ENCODE data around the gene QRICH1. TPM values are rescaled to one million over a fixed set of nuclear protein-coding genes. Genes with fewer than 3 reads are reported as not detected.

The QRICH1 gene
- total RNA-seq, 1 experiment from 2014 or later: 57.3 TPM

- no peaks in the 10 kb centered on the region for H3K27me3 ChIP-seq (replicated peaks; ENCODE audit: insufficient read depth, low read depth, low read length, poor library complexity)
- DNase-seq (ENCODE audit: low spot score): peak; percentile 87
- H3K27ac ChIP-seq (ENCODE audit: low read depth, low read length, poor library complexity, severe bottlenecking): peak overlapping the region; percentile 97
- BruUV-seq (replicated peaks): no TSS peak
- H3K4me1 ChIP-seq (ENCODE audit: insufficient read depth, low read length, poor library complexity, severe bottlenecking): no peaks in the 10 kb centered on the region
- H3K9me3 ChIP-seq (ENCODE audit: low read depth, low read length, poor library complexity, severe bottlenecking): no peaks in the 10 kb centered on the region
- H3K36me3 ChIP-seq (ENCODE audit: insufficient read depth, low read length, poor library complexity, severe bottlenecking): no peaks in the 10 kb centered on the region
- ChIA-PET CTCF (interaction anchor here (0.6 to 1.9 kb wide), 5 partner anchors 13 to 607 kb away, joined by 3 to 14 read pairs (median 4); partner anchors contain the start of genes NDUFAF3 and P4HTM), POLR2A (ENCODE audit: low non-redundant PET) (interaction anchor here (1.1 kb wide), 1 partner anchor 20 kb away, joined by 13 read pairs; no protein-coding TSS in a partner anchor)
- peak overlapping the region; percentile 74 for H3K4me3 ChIP-seq (ENCODE audit: low read depth, low read length, poor library complexity, severe bottlenecking)
- TF ChIP-seq, protein P1, sequence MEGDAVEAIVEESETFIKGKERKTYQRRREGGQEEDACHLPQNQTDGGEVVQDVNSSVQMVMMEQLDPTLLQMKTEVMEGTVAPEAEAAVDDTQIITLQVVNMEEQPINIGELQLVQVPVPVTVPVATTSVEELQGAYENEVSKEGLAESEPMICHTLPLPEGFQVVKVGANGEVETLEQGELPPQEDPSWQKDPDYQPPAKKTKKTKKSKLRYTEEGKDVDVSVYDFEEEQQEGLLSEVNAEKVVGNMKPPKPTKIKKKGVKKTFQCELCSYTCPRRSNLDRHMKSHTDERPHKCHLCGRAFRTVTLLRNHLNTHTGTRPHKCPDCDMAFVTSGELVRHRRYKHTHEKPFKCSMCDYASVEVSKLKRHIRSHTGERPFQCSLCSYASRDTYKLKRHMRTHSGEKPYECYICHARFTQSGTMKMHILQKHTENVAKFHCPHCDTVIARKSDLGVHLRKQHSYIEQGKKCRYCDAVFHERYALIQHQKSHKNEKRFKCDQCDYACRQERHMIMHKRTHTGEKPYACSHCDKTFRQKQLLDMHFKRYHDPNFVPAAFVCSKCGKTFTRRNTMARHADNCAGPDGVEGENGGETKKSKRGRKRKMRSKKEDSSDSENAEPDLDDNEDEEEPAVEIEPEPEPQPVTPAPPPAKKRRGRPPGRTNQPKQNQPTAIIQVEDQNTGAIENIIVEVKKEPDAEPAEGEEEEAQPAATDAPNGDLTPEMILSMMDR (conservative IDR thresholded peaks at IDR 0.05; ENCODE audit: low read depth, low read length): no peak
- no peak for TF ChIP-seq EZH2 (IDR thresholded peaks at IDR 0.05; ENCODE audit: borderline replicate concordance, low read depth, low read length, poor library complexity, severe bottlenecking)
- intact Hi-C loops (cut with micrococcal nuclease; ENCODE audit: unreplicated experiment): no loop called here
Measured at GRCh38 chr3:49007771-49008528, 85.9 kb downstream of the QRICH1 start.

DNA sequence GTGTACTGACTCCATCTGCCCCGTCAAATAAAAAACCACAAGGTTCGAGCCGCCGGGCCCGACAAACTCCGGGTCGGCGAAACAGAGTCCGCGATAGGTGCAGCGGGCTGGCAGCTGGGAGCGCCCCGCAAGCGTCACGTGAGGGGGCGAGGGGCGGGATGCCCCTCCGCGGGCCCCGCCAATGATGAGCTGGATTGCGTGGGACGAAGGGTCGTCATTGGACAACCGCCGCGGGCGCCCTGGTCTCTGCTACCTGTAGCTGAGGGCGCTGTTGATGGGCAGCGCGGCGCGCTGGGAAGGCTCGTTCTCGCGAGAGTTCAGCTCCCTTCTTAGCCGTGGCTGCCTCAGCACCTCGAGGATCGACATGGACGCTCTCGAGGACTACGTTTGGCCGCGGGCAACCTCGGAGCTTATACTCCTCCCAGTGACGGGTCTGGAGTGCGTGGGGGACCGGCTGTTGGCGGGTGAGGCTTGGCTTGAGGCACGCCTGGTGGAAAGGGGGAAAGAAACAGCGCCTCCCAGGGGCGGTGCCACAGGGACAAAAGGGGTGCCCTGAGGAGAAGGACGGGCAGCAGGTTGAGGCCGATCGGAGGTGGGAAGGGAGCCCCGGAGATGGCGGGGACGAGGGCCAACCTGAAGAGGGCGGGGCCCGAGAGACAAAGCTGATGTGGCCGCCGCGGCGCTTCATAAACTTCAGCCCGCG lies 86.7 kb downstream of the QRICH1 start, which contains the start of gene WDR6:
WDR6 (plus strand) TSS at position 324 of the 703 bp plus-strand sequence; CDS start at position 365, 41 bp downstream.
- H3K4me1 ChIP-seq (ENCODE audit: insufficient read depth, low read length, poor library complexity, severe bottlenecking): no peaks in the 10 kb centered on the region
- H3K27me3 ChIP-seq (replicated peaks; ENCODE audit: insufficient read depth, low read depth, low read length, poor library complexity): no peaks in the 10 kb centered on the region
- no TSS peak for BruUV-seq (replicated peaks)
- H3K4me3 ChIP-seq (ENCODE audit: low read depth, low read length, poor library complexity, severe bottlenecking): peak within 1 kb of the TSS; percentile 74
- H3K27ac ChIP-seq (ENCODE audit: low read depth, low read length, poor library complexity, severe bottlenecking): peak within 1 kb of the TSS; percentile 97
- ChIA-PET POLR2A (ENCODE audit: low non-redundant PET) (interaction anchor here (0.7 to 1.1 kb wide), 2 partner anchors 18 to 19 kb away, joined by 5 to 13 read pairs; partner anchors contain the start of gene P4HTM), CTCF (interaction anchor here (0.5 to 1.9 kb wide), 6 partner anchors 14 to 606 kb away, joined by 3 to 14 read pairs (median 4); partner anchors contain the start of genes DAG1, NDUFAF3 and P4HTM)
- TF ChIP-seq EZH2 (IDR thresholded peaks at IDR 0.05; ENCODE audit: borderline replicate concordance, low read depth, low read length, poor library complexity, severe bottlenecking): no peak
- TF ChIP-seq, protein P1 (conservative IDR thresholded peaks at IDR 0.05; ENCODE audit: low read depth, low read length): peak; percentile 46
- H3K36me3 ChIP-seq (ENCODE audit: insufficient read depth, low read length, poor library complexity, severe bottlenecking): no peaks in the 10 kb centered on the region
- peak; percentile 92 for DNase-seq (ENCODE audit: low spot score)
- intact Hi-C loops (cut with micrococcal nuclease; ENCODE audit: unreplicated experiment): no loop called here
- no peaks in the 10 kb centered on the region for H3K9me3 ChIP-seq (ENCODE audit: low read depth, low read length, poor library complexity, severe bottlenecking)

DNA sequence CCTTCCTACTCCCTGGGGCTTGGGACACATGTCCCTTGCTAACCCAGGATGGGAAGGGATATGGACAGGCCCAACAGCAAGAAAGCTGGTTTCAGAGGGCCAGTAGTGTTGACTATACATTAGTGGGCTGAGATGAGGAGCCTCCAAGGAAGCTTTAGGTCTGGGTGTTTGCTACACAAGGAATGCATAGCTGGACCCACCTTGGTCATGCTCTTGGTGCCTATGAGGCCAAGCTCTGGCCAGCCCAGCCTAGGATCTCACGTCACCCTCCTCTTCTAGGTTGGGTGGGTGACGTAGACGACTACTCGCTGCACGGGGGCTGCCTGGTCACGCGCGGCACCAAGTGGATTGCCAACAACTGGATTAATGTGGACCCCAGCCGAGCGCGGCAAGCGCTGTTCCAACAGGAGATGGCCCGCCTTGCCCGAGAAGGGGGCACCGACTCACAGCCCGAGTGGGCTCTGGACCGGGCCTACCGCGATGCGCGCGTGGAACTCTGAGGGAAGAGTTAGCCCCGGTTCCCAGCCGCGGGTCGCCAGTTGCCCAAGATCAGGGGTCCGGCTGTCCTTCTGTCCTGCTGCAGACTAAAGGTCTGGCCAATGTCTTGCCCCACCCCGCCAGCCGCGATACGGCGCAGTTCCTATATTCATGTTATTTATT lies 87.3 kb downstream of the QRICH1 start:
- ChIA-PET POLR2A (ENCODE audit: low non-redundant PET) (interaction anchor here (0.7 to 1.1 kb wide), 2 partner anchors 17 to 19 kb away, joined by 5 to 13 read pairs; partner anchors contain the start of gene P4HTM), CTCF (interaction anchor here (0.5 to 1.9 kb wide), 4 partner anchors 15 to 464 kb away, joined by 4 to 14 read pairs (median 4); partner anchors contain the start of genes DAG1, NDUFAF3 and P4HTM)
- H3K27me3 ChIP-seq (replicated peaks; ENCODE audit: insufficient read depth, low read depth, low read length, poor library complexity): no peaks in the 10 kb centered on the region
- peak overlapping the region; percentile 74 for H3K4me3 ChIP-seq (ENCODE audit: low read depth, low read length, poor library complexity, severe bottlenecking)
- DNase-seq (ENCODE audit: low spot score): no peak
- no peaks in the 10 kb centered on the region for H3K4me1 ChIP-seq (ENCODE audit: insufficient read depth, low read length, poor library complexity, severe bottlenecking)
- no peaks in the 10 kb centered on the region for H3K36me3 ChIP-seq (ENCODE audit: insufficient read depth, low read length, poor library complexity, severe bottlenecking)
- TF ChIP-seq, protein P1 (conservative IDR thresholded peaks at IDR 0.05; ENCODE audit: low read depth, low read length): no peak
- BruUV-seq (replicated peaks): no TSS peak
- no peaks in the 10 kb centered on the region for H3K9me3 ChIP-seq (ENCODE audit: low read depth, low read length, poor library complexity, severe bottlenecking)
- peak overlapping the region; percentile 97 for H3K27ac ChIP-seq (ENCODE audit: low read depth, low read length, poor library complexity, severe bottlenecking)
- intact Hi-C loops (cut with micrococcal nuclease; ENCODE audit: unreplicated experiment): no loop called here
